ENCODE measurements around the gene SERPINE3. TPM values are rescaled to one million over a fixed set of nuclear protein-coding genes. Genes with fewer than 3 reads are reported as not detected.
A peak's percentile ranks its signal among the peaks of the same experiment; 100 is the strongest.

Gene SERPINE3
- polyA plus RNA-seq, 1 experiment: not detected

DNA sequence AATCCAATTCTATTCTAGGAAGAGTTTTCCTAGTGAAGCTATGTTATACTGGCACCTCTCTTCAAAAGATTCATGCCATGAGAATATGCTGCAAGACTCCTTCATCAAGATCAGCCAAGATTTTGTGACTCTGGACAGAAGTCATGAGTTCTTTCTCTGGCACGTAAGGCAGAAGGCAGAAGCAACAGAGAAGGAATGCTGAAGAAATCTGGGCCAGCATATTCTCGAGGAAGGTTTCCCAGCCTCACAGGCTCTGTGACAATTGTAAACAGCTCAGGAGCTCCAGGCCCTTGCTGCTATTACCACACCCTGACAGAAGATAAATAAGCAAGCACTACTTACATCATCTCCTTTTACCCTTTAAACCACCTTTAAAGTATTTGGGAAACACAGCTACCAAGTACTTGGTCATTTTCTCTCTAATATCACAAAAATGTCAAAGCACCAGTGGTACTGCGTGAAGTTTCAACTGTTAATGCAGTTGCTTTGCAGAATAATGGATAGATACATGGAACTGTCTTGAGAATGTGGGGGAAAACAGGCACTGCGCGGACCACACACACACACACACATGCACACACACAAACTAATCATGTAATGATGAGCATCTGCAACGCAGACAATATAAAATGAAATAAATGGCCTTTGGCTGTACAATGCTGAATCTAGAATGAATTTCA, 57.9 kb downstream of the SERPINE3 start:
- H3K4me3 ChIP-seq (ENCODE audit: low read depth, low read length): no peak overlapping the region
- H3K27ac ChIP-seq (ENCODE audit: low read depth, low read length): peak overlapping the region; percentile 31
- POLR2A ChIA-PET: interaction anchor here (1.7 kb wide), 1 partner anchor 56 kb away, joined by 6 read pairs; the partner anchor contains the start of gene INTS6
- peak; percentile 44 for DNase-seq (ENCODE audit: low read depth, low spot score)
- no peaks in the 10 kb centered on the region for H3K9me3 ChIP-seq (ENCODE audit: control insufficient read depth, insufficient read depth, low read length)
- CTCF ChIA-PET: interaction anchor here (1.3 kb wide), 1 partner anchor 111 kb away, joined by 3 read pairs; no protein-coding TSS in a partner anchor
- TF ChIP-seq, protein P1, sequence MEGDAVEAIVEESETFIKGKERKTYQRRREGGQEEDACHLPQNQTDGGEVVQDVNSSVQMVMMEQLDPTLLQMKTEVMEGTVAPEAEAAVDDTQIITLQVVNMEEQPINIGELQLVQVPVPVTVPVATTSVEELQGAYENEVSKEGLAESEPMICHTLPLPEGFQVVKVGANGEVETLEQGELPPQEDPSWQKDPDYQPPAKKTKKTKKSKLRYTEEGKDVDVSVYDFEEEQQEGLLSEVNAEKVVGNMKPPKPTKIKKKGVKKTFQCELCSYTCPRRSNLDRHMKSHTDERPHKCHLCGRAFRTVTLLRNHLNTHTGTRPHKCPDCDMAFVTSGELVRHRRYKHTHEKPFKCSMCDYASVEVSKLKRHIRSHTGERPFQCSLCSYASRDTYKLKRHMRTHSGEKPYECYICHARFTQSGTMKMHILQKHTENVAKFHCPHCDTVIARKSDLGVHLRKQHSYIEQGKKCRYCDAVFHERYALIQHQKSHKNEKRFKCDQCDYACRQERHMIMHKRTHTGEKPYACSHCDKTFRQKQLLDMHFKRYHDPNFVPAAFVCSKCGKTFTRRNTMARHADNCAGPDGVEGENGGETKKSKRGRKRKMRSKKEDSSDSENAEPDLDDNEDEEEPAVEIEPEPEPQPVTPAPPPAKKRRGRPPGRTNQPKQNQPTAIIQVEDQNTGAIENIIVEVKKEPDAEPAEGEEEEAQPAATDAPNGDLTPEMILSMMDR (IDR thresholded peaks at IDR 0.05; ENCODE audit: low read depth, low read length): no peak
- no peaks in the 10 kb centered on the region for H3K27me3 ChIP-seq (ENCODE audit: control insufficient read depth, insufficient read depth, low read length)

DNA sequence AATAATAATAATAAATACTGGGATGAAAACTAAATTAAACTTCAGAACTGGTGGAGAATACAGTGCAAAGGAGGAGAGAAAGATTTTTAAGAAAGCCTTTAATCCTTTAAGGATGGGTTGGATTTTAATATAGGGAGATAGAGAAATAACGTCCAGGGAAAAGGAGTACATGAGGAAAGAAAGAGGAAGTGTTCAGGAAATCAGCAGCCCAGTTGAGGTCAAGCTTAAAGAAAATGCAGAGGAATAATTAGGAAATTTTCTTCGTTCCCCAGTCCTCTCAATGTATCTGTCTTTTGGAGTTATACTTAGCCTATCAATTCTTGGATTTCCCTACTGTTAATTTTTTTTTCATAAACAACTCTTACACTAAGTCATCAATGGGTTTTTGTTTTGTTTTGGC, 65.7 kb downstream of the SERPINE3 start:
- Histone ChIP-seq H3K27me3 (ENCODE audit: control insufficient read depth, insufficient read depth, low read length) (no peaks in the 10 kb centered on the region), H3K4me3 (ENCODE audit: low read depth, low read length) (no peak overlapping the region), H3K9me3 (ENCODE audit: control insufficient read depth, insufficient read depth, low read length) (no peaks in the 10 kb centered on the region), H3K27ac (ENCODE audit: low read depth, low read length) (no peak overlapping the region)
- TF ChIP-seq, protein P1 (IDR thresholded peaks at IDR 0.05; ENCODE audit: low read depth, low read length): no peak
- CTCF ChIA-PET: no interaction called here
- POLR2A ChIA-PET: no interaction called here
- no peak for DNase-seq (ENCODE audit: low read depth, low spot score)

DNA sequence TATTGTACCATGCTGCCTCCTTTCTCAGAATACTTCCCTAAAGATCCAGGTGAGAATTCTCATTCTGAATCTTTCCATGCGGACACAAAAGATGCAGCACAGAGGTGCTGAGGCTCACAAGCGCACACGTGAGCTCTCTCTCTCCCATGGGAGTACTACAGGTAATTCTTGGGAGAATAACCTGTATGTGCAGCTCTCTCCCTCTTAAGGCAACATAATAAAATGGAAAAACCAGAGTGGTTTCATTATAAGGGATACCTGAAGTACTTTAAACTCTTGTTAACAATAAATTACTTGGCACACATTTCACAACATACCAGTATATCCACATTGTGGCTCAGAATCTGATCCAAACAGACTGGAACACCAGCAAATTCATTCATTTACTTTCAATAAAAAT, 72.9 kb downstream of the SERPINE3 start:
- Histone ChIP-seq H3K9me3 (ENCODE audit: control insufficient read depth, insufficient read depth, low read length) (no peaks in the 10 kb centered on the region), H3K27ac (ENCODE audit: low read depth, low read length) (no peak overlapping the region), H3K4me3 (ENCODE audit: low read depth, low read length) (no peak overlapping the region), H3K27me3 (ENCODE audit: control insufficient read depth, insufficient read depth, low read length) (no peaks in the 10 kb centered on the region)
- ChIA-PET POLR2A (no interaction called here), CTCF (no interaction called here)
- TF ChIP-seq, protein P1 (IDR thresholded peaks at IDR 0.05; ENCODE audit: low read depth, low read length): no peak
- DNase-seq (ENCODE audit: low read depth, low spot score): no peak

Small RNAs within 50 kb of the gene (small RNA-seq; reads per million reads assigned to genes)
- not detected for gene MIR5693 (ENCODE audit: insufficient read length, low read depth)

Other genes with a start within 250 kb of the SERPINE3 start
- gene C13orf42, start 228.4 kb upstream of the SERPINE3 start, polyA plus RNA-seq (2011; rRNA removed): not detected in 2 replicates
- 0.06 and 0.14 TPM in 2 replicates for gene FAM124A, start 117.3 kb upstream of the SERPINE3 start, polyA plus RNA-seq (2011; rRNA removed)
- gene INTS6, start 113.3 kb downstream of the SERPINE3 start, polyA plus RNA-seq (2011; rRNA removed): 38.1 and 53.7 TPM in 2 replicates
- 6.3 and 6.6 TPM in 2 replicates for gene WDFY2, start 244.8 kb downstream of the SERPINE3 start, polyA plus RNA-seq (2011; rRNA removed)

All from AG04450 (cell line).